ENCODE results near the gene HOXB8.
A peak's percentile ranks its signal among the peaks of the same experiment; 100 is the strongest.

The HOXB8 gene

DNA sequence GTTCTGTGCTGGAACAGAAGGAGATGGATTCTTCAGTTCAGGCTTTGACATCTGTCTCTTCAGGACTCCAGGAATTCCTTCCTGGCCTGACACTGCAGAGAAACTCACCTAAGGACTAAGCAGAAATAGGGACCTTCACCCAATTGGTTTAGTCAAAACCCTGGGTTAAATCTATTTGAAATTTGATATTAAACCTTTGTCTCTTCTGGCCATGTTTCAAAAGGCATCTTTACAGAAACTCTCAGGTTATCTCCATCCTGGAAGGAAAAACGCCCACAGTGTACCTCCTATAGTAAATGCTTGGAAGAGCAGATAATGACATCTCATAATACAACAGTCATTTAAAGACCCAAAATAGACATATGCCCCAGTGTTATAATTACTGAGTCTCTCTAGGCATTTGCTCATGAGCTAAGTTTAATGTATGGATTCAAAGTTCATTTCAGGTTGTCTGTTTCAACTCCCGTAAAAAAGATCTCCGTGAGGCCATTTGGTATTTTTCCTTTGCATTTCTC is 31.3 kb downstream of the HOXB8 start:
- DNase-seq (ENCODE audit: low spot score) = no peak

DNA sequence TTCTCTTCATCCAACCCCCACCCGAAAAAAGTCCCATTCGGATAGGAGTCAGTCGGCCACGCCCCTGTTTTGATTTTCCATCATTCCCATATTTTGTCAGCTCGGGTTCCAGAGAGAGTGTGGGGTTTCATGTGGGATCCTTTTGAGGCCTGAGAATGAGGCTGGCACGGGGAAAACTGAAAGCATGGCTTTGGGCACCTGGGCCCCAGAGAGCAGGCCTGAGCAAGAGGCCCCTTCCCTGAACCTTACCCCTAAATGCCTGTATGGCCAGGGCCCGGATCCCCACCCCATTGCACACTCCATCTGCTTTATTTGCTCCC is 32.4 kb downstream of the HOXB8 start:
- no peak for DNase-seq (ENCODE audit: low spot score)

DNA sequence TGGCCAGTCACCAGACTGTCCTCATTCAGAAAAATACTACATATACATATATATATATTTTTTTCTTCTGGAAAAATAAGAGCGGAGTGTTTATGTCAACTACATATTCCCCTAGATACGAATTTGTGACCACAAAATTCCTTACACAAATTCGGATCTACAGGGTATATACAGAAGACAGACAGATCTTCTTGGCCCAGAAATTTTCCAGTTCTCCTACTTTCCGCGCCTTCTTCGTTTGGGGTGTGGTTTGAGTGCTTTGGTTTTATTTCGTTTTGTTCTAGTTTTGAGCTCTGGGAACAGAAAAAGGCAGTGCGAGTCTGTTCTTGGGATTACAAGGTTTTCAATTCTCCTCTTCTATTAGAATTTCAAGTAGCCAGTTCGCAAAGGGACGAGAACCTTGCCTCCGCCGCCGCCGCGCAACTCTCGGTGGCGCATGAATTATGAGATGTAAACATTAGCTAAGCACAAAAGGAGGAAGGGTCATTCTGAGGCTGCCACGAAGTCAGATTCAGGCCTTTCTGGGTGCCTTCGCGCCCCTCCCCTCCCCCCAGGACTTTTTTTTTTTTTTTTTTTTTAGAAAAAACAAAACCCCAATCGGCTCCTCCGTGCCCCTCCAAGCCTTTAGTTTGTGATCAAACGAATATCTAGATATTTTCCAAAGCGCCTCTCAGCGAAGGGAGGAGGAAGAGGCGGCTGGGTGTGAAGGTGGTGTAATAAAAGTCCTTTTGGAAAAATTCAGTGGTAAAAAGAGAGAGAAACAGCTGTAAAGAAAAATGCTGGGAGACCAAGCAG is 35.1 kb downstream of the HOXB8 start:
- DNase-seq (ENCODE audit: low spot score) = no peak

DNA sequence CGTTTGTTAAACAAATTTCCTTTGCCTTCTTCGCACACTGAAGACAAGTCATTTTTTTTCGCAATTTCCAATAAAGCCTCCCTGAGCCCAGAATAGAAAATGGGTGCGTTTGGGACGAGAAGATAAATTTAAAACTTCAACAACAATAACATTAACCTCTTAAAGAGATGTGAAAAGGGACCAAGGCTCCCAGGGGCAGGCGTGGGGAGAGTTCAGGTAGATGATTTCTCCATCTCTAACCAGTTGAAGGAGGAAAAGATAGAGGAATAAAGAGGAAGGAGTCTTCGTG is 35.7 kb downstream of the HOXB8 start:
- no peak for DNase-seq (ENCODE audit: low spot score)

DNA sequence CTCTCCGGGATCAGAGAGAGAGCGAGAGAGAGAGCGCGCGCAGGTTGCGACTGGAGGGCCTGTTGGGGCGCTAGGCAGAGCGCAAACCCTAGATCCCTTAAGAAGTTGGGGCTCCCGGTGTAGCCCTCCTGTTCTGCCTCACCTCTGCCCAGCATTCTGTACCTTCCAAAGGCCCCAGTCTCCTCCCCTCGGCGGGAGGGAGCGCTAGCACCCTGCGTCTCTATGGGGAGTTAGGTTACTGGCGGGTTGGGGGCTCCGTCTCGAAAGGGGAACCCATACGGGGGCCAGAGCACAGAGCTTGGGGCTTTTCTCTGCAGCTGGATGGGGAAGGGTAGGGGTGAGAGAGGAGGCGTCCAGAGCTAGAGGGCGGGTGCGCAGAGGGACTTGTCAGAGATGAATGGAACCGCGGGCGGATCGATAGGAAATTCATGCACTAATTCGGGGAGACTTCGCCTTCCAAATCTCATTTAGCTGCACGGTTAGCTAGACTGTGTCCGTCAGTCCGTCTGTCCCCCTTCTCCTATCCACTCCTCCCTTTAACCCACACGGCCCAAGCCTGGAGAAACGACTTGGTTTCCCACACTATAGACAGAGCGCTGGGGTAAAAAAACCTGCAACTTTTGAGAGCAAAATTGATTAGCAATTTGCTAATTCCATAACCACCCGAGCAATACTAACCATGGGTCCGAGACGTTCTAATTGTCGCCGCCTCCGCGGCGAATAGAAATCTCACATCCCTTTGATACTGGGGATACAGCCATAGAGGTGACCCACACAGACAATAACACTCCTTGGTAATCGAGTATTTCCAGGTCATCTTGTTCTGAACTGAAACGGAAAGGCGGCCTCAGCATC is 36.2 kb downstream of the HOXB8 start:
- DNase-seq (ENCODE audit: low spot score) = no peak

DNA sequence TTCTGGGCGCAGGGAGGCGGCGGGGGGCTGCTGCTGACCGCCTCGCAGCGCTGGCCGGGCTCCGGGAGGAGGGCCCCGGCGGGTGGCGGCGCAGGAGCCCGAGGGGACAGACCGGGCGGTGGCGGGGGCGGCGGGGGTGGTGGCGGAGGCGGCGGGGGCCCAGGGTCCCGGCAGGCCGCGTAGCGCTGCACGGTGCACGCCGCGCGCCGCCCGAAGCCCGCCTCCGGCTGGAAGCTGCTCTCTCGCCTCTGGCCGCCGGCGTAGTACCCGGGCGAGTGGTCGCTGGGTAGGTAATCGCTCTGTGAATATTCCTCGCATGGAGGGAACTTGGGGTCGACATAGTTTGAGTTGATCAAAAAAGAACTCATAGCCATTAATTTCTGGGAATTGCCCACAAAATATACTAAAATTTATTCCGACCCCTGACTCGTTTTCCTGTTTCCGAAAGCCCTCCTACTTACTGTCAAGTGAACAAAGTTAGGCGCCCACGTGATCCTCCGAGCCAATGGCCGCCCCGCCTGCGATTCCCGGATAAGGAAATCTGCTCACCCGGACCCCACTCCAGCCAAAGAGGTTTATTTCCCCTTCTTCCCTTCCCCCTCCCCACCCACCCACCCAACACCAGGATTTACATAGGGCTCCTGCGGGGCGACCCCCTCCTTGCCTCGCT is 37.0 kb downstream of the HOXB8 start, which contains the start of gene HOXB4:
Gene HOXB4, minus strand, starts transcription at position 405 of the 670 bp plus-strand sequence. Its CDS starts 31 bp downstream, at position 374.
- DNase-seq (ENCODE audit: low spot score) = peak; percentile 67

DNA sequence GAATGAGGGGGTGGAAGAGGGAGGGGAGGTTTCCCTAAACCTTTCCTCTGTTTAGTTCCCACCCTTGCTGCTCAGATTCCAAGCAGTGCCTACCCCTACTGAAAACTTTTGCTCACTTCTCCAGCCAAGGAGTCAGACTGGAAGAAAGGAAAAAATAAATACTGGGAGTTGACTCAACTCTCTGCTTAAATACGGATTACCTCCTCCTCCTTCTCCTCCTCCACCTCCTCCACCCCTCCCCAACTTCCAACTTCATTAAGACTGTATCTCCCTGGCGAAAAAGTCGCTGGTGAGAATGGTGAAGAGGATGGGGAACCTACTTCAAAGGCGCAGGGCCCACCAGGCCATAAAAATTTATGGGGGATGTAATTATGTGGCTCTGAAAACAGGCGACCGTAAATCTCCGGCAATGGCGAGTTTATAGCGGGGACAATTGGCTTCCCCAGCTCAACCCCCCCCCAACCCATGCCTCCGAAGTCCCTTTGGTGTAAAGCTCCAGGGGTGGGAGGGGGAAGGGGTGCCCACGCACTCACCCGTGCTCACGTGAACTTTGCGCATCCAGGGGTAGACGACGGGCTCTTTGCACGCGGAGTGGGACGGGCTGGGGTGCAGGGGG is 37.7 kb downstream of the HOXB8 start:
- no peak for DNase-seq (ENCODE audit: low spot score)

DNA sequence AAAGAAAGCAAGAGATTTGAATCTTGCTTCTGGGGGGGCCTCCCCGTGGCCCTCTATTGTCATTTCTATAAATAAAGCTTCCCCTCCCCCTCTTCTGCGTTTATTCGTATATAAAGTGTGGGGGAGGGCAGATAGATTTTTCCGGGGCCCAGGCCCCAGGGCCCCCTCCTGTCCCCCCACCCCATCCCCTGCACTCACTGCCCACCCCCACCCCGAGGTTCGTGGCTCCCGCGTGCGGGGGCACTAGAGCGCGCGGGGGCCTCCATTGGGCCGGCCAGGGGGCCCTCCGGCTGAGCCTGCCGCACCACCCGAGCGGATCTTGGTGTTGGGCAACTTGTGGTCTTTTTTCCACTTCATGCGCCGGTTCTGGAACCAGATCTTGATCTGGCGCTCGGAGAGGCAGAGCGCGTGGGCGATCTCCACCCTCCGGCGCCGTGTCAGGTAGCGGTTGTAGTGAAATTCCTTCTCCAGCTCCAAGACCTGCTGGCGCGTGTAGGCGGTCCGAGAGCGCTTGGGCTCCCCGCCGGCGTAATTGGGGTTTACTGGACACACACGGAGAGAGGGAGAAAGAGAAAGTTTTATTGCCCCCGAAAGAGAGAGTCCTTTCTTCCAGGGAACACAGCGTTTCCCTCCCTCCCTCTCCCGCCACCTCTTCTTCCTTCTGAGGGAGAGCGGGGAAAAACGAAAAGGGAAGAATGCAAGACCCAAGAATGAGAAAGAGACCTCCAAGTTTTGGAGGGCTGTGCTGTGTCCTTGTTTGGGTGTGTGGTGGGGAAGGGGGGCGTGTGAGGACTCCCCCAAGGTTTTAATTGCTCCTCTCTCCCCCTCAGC is 38.4 kb downstream of the HOXB8 start:
- no peak for DNase-seq (ENCODE audit: low spot score)

DNA sequence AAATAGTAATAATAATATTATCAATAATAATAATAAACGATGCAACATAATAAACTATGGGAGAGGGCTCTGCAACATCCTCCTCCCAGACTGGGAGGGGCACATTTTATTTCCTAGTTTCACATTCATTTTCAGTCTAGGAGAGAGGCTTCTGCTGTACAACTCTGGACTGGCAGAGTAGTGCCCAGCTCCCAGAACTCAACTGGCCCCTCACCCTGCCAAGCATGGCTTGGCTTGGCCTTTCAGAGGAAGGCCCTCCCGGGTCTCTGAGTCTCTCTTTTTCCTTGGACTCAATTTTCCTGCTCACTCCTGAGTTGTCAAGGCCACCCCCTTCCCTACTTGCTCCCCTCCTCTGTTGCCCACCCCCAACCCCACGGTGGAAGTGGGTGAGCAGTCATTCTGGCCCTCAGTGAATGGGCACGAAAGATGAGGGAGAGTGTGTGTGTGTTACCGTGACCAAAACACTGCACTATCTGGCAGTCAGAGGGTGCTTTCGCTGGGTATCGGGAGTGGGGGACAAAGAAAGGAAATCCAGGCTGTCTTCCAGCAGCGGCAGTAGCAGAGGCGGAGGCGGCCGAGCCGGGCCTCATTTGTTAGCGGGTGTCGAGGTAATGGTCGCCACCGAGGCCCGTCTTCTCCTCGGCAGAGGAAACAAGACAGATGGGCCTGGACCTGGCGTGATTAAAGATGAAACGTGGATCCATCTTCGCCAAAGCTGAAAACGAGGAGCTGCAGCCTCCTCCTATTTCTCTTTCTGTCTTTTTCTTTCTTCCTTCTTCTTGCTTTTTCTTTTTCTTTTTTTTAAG is 39.2 kb downstream of the HOXB8 start:
- no peak for DNase-seq (ENCODE audit: low spot score)

DNA sequence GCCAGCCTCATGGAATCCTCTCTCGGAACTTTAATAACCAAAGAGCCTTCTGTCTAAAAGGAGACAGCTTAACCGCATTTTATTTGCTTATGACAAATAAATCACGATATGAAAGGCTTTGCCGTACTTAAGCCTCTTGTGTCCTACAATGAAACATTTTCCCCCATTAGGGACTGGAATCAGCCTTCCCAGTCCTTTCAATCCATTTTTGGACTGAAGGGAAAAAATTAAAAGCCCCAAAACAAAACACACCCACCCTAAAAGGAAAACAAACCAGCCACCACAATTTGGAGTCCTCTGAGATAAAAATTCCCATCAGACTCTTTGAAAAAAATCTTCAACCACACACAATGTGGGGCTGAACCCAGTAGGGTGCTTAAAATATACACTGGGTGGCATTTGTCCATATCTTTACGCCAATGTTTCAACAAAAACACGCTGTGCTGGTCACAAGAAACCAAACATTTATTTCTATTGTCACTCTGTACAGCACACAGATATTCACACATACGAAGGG is 40.0 kb downstream of the HOXB8 start:
- no peak for DNase-seq (ENCODE audit: low spot score)

DNA sequence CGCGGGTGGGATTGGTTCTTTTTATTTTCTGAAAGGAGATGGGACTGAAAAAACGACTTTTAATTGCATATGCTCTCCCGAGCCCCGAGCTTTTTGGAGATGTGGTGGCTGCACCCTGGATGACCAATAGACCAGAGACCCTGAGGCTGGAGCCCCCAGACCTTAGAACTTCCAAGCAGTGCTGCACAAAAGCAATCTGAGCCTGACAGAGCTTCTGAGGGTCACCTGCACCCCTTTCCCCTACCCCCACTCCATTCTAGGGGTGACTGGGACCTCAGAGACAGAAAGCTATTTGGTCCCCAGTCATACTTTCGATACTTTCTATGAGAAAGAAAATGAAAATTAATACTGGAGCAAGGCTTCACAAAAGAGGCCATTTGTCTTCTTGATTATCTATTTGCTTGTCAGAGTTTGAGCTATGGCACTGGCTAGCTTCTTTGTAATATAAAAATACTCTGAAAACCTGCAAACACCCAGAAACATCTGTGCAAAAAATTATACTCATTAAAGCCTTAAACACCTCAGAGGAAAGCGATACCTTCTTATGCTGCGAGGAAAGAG is 40.5 kb downstream of the HOXB8 start:
- no peak for DNase-seq (ENCODE audit: low spot score)

DNA sequence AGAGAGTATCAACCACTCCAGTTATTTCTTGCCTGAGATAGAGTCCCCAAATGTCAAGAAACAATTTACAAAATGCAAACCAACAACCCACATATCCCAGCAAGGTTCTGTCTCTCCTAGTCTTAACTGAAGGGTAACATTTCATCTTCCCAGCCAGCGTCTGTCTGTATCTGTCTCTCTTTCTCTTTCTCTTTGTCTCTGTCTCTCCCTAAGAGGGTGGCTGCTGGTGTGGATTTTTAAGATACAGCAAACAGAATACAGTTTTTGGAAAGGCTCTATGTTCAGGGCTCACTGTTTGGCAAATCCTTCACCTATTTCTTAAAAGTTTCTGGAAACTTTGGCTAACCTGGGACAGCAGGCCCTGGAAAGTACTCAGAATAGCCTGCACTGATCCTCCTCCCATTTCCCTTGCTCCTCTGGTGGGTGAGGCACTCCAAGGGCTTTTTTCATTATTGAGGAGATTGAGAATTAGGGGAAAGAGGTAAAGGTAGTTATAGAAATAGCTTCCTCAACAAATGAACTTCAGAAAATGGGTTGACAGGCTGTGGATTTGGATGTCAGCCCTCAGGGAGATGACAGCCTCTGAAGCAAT is 43.2 kb downstream of the HOXB8 start:
- DNase-seq (ENCODE audit: low spot score) = no peak

DNA sequence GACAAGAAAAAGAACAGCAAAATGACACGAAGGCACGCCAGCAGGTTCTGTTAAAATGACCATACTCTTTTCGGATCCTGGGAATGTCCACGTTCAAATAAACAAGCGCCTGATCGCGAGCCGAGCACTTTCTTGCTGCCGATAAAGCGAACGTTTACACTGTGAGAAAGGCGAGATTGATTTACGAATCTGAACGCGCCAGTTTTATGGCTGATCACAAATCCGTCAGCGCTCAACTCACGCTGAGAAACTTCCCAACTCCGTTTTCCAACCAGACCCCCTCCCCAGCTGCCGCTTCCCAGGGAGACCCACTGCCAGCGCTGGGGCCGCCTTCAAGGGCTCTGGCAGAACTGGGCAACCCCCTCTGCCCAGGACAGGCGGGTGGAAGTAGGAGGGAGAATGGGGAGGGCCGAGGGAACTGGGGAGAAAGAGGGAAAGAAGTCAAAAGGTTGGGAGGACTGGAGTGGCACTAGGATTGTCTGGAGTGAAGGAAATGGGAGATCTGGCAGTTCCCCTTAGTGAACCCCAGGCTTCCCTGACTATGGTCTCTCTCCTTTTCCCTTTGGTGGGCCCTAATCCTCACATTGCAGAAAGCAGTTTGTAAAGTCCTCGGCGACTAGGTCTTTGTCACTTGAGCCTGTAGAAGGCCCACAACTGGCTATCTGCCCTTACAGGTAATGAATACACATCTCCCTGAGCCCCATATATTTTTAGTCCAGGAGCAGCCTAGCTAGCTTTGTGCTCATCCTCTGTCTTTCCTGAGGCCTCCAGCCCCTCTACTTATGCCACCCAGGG is 43.9 kb downstream of the HOXB8 start:
- no peak for DNase-seq (ENCODE audit: low spot score)

DNA sequence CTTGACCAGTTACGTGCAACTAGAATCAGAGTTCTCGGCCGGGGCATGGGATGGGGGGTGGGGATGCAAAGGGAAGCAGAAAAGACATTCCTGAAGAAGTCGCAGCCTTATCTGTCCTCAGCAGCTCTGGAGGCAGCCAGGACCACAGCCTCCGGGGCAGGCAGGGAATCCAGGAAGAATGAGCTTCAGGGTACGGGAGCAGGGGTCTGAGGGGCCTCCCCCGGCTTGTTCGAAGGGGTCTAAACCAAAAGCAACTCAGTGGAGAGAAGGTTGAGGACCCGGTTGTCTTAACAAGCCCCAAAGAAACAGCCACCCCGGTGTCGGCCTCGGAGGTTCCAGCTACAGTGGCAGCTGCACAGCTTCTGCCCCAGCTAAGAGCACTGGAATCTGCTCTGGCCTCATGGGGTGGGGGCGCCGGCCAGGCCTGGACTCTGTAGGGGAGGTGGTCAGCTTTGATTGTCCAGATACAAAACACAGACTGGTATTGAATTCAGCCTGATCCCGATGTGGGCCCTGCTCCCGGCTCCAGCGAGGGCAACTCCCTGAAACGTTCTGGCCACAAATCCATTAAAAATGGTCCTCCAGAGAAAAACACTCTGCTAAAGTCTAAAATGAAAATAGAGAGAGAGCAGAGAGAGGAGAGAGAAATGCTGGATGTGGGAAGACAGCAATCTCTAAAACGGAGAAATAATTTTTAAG is 44.6 kb downstream of the HOXB8 start:
- DNase-seq (ENCODE audit: low spot score) = no peak

DNA sequence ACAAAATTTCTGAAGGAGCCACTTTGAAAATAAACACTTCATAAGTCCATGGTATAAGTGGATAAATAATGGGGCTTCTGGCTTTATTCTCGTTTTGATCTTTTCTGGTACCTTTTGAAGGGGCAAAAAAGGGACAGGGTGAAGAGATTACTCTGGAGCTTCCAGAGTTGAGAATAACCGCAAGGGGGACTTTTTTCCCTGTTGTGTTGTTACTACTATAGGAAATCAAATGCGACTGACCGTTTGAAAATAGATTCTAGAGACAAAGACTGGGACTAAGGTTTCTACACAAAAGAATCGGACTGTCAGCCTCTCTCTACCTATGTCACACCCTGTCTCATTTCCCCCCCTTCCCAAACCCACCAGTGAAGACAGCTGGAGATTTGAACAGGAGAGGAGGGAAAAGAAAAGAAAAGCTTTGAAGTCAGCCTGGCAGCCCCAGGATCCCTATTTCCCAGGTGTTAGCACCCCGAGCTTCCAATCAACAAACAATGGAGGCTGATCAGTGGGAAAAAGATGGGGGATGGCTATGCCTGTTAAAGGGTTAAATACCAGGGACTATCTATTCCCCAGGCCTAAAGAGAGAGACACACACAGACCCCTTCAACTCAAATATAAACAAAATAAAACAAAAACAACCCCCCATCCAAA is 45.3 kb downstream of the HOXB8 start:
- DNase-seq (ENCODE audit: low spot score) = no peak

DNA sequence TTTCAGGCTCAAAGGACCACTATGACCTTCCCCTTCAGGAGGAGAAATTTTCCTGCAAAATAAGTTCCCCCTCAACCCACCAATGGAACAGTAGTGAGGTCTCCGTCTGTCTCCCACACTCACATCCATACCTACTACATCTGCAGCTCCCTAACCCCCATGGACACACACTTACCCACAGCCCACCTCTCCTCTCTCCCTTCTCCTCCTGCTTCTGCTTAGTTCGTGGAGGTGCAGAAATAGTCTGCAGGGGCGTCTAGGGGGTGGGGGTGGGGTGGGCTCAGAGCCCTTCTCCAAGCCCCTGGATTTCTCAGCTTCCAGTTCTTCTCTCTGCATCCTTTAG is 45.9 kb downstream of the HOXB8 start:
- DNase-seq (ENCODE audit: low spot score) = no peak

DNA sequence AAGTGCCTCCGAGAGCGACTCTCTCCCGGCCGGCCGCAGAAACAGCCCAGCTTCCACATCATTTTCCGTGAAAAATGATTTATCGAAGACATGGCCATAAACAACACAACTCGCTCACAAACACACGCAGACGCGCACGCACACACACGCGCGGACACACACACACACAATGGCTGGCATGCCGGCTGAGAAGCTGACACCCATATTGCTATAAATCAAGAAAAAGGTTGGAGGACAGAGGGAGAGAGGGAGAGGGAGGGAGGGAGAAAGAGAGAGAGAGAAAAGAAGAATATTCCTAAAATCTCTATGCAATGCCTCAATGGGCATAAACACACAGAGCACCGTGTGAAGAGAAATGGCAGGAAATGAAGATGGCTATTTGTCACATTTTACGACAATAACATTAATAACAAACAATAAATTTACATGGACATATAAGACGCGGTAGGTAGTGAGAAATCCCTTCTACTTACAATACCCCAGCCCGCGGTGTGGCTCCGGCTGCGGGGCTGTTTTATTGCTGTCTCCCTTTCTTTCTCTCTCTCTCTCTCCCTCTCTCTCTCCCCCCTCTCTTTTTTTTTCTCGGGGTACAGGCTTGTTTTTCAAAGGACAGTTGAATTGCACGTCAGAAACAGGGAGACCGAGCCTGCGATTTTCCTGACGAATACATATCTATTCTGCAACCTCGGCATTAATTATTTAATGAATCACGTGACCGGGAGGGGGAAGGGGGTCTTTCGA is 46.4 kb downstream of the HOXB8 start:
- no peak for DNase-seq (ENCODE audit: low spot score)

Measured in CD4-positive, alpha-beta T cell treated with Interleukin-15 for 4 hours (primary cell).